H4 (cell line): Measurements from ENCODE around the gene LIX1L. TPM values are rescaled to one million over a fixed set of nuclear protein-coding genes. Genes with fewer than 3 reads are reported as not detected.

Experiments
- DNase-seq: peaks from one replicate; pipeline ENCODE4 v3.0.0-alpha.2; 2015; ENCODE audit warnings: low spot score
- total RNA-seq: library from RNA; depleted of rRNA; stranded (reverse); fragments of >200 nt; shearing (Covaris generic); gene quantifications from 2 replicates; pipeline ENCODE4 v1.2.3, GENCODE V29; 2014

The LIX1L gene
- total RNA-seq, 1 experiment from 2014 or later, result 18.7 TPM

DNA sequence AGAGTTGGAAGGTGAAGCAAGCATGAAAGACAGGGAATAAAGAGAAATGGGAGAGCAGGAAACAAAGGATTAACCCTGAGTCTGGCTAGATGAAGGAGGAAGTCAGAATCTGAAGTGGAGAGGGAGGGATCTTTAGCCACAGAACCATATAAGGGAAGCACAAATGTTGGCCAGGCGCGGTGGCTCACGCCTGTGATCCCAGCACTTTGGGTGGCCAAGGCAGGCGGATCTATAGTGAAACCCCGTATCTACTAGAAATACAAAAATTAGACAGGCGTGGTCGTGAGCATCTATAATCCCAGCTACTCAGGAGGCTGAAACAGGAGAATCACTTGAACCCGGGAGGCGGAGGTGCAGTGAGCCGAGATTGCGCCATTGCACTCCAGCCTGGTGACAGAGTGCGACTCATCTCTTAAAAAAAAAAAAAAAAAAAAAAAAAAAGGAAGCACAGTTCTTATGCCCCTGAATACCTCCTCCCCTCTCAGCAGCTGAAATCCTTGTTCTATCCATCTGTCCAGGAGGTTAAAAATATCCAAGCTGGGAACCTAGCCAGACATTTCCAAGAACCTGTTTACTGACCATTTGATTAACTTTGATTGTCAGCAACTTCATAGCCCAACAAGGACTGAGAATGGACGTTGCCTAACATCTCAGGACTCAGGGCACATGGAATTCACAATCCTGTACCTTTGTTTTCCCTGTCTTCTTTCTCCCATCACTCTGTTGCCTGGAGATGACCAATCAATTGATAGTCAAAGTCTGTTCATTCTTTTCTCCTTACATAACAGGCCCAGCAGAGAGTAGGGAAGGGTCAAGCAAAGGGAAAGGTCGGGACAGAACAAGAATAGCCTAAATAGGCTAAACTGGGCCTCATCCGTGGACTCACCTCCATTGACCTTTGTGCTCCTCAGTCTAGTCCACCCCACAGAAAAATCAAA is 28.0 kb upstream of the LIX1L start:
- peak; percentile 81 for DNase-seq

DNA sequence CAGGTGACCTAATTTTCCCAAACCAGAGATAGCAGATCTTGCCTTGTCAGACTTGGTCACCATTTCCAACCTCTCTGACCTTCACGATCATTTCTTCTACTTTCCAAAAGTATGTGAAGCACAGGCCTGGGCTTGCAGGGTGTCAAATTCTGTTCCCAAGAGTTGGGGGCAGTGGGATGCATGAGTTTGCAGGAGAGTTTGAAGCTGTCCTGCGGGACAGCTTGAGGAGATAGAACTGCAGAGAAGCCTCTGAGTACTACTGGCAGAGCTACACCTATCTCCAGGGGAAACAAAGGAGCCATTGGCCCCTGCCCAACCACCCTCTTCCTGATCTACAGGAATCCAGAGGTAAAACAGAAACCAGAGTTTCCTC is 27.3 kb upstream of the LIX1L start:
- DNase-seq, result no peak

DNA sequence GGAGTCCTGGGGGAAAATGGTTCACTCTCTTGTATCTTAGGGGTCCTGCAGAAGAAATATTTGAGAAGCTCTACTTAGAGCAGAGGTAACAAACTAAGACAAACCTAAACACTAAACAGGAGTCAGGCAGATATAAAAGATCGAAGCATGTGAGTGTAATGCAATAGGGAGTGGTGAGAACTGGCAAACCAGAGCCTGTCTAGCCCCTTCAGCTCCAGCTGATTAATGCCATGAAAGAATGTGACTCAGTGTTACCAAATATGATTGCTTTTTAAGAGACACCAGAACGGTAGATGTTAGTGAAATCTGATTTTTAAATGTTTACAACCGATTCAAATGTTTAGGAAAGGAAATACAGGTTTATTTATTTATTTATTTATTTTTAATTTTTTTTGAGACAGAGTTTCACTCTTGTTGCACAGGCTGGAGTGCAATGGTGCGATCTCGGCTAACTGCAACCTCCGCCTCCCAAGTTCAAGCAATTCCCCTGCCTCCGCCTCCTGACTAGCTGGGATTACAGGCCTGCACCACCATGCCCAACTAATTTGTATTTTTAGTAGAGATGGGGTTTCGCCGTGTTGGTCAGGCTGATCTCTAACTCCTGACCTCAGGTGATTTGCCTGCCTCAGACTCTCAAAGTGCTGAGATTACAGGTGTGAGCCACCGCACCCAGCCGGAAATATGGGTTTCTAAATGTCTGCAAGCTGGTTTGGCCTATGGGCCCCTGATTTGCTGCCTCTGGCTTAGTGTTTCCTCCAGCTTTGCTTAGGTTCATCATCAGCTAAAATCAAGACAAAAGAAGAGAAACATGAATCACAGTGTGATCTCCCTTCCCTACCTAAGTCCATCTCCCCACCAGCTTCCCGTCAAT is 26.4 kb upstream of the LIX1L start:
- DNase-seq, result no peak

DNA sequence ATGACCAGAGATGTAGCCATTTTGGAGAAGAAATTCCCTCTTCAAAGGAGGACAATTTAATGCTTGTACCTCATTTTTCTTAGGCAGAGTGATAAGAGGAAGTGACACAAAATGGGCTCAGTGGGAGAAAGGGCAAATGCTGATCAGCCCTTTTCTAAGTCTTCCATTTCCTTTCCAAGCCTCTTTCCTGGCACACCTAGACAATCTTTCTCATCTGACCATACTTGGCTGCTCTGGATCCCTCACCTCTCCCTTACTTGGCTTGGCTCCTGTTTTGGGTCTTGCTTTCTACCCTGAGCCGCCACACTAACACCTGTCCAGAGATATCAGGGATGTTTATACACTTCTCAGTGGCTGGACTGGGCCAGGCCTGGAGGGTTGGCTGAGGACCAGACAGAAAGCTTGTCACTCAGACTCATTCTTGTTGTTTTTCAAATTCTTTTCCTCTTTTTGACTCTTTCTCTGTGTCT is 25.4 kb upstream of the LIX1L start:
- no peak for DNase-seq

DNA sequence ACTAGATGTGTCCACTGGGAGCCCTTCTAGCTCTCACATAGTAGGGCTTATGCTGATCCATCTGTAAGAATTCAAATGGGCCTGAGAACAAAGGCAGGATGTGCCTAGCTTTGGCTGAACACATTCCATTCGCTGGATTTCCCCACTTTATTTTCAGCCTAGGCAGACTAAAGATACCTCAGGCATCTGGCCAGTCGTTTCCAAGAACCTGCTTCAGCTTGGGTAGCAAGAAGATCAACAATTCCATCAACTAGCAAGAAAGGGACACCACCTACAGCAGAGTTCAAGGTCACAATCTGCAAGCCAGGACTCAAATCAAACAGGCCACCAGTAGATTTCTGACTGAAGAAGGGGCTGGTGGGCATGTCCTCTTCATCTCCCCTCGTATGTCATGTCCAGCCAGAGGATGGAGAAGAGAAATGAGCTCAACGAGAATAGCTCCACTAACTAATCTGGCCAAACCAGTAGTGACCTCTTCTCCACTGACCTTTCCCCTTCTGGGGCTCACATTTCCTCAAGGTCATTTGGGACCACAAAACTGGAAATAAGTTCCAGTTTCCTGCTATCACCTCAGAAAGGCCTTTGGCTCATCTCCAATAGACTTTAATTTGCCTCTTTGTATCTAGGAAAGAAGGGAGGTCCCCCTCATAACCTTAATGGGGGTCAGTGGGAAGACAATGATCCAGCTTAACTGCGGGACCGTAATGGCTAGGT is 24.4 kb upstream of the LIX1L start:
- DNase-seq, result no peak

DNA sequence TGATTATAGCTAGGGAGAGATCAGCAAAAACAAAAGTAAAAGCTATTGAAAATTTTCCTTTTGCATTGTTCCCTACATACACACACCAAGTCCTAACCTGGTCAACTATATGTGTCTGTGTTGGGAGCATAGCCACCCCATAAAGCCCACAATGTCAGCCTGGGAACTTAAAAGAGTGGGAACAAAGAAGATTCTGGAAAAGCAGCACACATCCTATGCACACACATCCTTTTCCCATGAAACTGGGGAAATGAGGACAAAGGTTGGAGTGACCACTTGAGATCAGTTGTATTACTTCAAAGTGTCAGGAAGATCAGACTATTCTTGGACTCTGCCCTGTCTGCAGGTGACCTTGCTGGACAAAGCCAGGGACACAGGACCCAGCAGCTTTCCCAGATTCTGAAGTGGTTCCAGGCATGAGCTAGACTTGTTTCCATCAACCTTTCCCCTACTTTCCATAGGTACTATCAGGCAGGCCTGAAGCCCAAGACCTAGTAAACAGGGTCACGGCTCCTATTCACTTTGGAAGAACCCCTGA is 22.7 kb upstream of the LIX1L start:
- no peak for DNase-seq

DNA sequence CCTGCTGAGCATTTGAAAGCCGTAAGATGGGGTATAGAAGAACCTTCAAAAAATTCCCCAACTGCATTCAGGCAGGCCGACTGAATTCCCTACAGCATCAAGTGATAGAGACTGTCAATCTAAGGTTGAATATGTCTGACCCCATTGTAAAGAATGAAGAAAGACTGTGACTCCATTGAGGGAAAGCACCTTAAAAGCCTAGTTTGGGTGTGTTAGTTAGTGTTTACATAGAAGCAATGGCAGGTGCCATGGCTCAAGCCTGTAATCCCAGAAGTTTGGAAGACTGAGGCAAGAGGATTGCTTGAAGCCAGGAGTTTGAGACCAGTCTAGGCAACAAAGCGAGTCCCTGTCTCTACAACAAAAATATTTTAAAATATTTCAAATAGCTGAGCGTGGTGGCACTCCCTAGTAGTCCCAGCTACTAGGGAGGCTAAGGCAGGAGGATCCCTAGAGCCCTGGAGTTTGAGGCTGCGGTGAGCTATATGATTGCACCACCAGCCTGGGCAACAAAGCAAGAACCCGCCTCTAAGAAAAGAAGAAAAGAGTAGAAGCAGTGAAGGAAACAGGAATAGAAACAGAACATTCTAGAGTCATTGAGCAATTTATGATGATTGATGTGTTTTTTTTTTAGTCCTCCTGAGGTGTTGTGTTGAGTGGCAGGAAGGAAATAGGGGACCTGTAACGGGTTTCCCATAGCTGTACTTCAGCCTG is 22.1 kb upstream of the LIX1L start:
- no peak for DNase-seq

DNA sequence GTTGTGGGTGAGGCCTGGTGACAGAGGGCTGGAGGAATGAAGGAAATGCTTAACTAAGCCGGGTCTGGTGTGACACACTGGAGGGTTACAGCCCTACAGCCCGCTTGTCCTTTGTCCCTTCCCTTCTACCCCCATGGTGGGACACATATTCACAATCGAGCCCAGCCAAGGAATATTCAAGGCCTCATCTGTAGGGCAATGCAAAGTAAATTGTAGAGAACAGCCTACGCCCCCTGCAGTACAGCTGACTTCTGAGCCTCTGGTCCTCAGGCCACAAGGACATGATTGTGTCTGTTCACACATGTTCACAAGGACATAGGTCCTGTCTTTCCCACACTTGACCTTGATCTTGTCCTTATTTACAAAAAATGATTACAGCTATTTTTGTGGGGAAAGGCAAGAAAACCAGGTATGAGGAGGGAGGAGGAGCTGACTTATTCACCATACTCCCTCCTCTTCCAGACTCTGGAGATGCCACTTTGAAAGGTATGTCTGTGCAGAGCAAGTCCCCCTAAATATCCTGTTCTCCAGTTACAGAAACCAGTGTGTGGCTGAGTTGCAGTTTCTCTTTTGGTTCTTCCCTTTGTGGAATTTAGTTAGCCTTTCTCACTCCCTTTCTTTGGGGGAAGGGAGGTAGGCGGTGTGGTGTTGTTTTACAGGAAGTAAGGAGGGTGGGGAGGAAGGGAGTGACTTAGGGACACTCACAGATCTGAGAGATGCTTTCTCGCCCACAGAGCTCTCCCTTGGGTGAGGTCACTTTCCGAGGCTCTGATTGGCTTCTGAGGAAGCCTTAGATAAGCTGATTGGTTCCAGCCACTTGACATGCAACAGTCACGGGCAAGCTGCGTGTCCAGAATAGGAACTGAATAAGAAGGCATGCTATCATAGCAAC is 21.3 kb upstream of the LIX1L start:
- DNase-seq, result peak; percentile 100

DNA sequence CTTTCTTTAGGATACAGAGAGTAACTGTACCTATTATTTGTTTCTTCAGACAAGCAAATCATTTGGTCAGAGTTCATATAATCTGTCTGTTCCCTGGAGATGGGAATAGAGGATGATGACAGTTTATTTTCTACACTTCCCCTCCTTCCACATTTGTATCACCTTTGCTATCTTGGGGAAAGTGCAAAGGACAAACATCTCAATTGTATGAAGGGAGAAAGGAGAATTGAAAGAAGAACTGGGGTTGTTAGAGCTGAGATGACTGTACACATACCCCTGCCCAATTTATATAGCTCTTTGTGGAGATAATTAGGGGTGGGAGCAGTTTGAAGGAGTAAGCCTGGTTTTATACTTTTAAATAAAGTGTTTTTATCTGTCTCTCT is 20.6 kb upstream of the LIX1L start:
- no peak for DNase-seq

DNA sequence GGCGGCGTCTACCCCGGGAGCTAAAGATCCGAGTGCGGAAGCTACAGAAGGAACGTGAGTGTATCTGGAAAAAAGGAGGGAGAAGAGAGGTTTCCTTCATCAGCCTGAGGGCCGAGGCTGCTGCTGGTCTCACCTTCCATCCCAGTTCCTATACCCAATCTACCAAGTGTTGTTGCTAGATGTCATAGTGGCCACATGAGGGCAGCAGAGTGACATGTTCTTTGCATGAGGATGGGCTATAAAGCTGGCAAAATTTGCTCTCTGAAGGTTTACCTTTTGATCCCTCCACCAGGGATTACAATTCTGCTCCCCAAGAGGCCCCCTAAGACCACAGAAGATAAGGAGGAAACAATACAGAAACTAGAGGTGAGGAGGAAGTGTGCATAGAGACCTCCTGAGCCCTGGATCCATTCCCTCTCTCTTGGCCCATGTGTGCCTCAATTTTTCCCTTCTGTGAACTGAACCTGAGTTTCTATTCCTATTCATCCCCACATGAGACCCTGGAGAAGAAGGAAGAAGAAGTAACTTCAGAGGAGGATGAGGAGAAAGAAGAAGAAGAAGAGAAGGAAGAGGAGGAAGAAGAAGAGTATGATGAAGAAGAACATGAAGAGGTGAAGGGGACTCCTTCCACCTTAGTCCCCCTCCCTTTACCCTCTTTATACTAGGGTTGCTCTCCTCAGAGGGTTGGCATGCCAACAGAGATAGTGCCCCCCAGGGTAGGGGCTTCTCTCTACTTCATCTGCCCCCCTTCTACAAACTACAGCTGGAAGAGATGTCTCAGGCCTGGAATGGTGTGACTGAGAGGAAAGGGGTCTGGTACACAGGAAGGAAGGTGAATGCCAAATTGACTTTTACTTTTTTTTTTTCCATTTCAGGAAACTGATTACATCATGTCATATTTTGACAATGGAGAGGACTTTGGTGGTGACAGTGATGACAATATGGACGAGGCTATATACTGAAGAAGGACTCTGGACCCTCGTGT is 20.0 kb upstream of the LIX1L start:
- peak; percentile 87 for DNase-seq

DNA sequence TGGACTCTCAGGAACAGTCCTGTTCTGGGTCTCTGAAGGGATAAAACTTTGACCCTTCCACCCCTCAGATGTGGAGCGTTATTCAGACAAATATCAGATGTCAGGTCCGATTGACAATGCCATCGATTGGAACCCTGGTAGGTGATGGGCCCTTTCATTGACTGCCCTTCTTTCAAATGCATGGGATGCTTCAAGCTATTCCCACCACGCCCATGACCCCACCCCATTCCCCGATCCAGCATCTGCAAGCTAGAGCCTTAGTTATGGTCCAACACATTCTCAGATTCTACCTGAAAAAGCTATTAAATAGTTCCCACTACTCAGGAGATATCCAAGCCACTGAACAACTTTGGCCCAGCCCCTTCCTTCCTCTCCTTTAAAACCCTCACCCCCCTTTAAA is 19.2 kb upstream of the LIX1L start:
- no peak for DNase-seq

DNA sequence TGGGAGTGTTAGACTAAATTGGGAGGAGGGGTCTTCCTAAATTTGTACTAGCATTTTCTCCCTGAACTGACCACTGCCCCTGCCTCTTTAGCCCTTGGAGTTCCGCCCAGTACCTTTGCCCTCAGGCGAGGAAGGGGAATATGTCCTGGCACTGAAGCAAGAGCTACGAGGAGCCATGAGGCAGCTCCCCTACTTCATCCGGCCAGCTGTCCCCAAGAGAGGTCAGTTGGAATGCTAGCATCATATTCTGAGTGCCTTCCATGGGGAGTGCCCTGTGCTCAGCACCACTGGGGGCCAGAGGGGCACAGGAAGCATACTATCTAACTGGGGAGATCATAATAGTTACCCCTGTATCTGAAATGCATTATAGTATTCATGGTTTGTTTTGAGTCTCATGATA is 17.4 kb upstream of the LIX1L start:
- DNase-seq, result no peak

DNA sequence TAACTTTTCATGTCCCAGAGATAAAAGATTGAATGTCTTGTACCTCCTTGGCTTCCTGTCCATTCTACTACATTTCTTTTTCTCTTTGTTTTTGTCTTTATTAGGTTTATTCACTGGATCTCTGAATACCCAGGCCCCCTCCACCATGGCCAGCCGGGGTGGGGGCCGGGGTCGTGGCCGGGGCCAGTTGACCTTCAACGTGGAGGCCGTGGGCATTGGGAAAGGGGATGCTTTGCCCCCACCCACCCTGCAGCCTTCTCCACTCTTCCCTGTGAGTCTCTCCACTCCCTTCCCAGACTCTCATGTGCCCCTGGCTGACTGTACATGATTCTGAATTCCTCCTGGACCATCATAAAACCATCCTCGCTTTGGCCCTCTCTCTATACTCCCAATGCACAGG is 16.9 kb upstream of the LIX1L start:
- DNase-seq, result no peak

DNA sequence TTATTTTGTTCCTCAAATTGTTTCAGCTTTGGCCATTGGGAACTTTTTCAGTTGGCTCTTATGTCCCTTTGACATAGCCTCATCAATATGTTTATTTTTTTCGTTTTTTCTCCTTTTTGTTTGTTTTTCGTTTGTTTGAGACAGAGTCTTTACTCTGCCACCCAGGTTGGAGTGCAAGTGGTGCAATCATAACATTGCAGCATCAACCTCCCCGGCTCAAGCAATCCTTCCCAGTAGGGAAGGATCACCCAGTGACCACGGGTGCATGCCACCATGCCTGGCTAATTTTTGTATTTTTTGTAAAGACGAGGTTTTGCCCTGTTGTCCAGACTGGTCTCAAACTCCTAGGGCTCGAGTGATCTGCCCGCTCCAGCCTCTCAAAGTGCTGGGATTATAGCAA is 14.8 kb upstream of the LIX1L start:
- DNase-seq, result no peak

DNA sequence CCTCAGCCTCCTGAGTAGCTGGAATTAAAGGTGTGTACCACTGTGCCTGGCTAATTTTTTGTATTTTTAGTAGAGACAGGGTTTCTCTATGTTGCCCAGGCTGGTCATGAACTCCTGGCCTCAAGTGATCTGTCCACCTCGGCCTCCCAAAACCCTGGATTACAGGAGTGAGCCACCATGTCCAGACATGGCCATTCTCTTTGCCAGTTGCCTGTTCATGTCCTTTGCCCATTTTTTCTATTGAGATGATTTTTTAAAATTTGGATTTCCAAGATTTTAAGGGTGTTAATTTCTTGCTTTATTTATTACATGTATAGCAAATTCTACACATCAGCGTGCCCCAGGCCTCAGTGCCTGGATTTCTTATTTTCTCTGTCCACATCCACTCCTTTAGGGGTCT is 9.5 kb upstream of the LIX1L start:
- DNase-seq, result no peak

DNA sequence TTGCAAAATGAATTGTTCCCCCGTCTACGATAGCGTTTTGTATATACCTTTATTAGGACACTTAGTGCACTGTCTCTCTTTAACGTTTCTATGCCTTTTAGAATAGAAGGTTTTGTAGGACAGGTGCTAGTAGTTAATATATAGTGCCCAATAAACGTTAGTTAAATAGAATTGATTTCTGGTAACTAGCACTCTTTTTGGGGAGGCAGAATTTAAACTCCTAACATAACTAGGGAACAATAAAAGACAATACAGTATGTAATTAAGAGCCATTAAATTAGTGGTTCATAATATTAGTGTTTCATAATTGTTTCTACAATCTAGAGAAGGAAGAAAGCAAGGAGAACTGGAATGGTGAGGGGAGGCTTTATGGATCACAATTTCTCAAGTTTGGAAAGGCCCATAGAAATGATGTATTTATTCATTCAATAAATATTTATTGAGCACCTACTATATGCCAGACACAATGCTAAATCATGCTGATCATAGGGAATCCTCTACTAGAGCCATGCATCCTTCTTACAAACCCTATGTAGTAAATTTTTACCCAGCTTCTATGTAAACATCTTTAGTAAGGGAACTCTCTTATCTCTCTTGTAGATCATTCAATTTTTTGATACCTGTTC is 7.4 kb upstream of the LIX1L start:
- no peak for DNase-seq

DNA sequence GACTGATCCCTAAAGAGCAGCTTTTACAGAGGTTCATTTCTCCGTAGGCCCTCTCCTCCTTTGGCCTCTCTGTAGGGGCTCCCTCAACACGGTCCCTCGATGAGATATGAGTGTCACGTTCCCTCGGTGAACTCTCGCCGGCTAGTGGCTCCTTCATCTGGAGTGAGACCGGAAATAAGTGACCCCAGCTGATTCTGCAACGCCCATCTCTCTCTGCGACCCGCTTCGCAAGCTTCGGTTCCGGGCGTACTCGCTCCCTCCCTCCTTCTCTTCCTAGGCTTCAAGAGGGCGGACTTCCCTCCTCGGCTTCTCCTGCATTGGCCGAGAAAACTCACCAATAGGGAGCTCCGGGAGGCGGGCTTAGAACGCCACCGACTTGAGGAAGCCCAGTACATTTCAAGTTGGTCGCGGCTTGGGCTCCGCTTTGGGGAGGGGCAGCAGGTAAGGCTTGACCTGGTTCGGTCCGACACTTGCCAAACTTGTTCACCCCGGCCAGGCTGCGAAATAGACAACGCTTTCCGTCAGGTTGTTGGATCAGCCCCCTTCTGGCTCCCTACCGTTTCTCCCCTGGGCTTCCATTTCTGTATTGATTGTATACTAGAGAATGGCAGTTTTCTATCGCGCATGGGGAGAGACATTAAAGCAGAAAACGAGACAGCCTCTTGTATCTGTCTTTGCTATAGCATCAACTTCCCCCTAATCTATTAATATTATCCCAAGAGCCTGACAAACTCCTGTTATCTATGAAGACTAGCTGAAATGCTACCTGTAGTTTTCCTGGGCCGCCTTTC is 6.7 kb upstream of the LIX1L start, which contains the start of the genes ANKRD34A and POLR3GL:
ANKRD34A (minus strand) TSS at position 248 of the 791 bp plus-strand sequence. CDS start 2,816 bp downstream, outside the sequence.
POLR3GL (plus strand) TSS at position 363 of the 791 bp plus-strand sequence. CDS start 10,176 bp downstream, outside the sequence.
- peak; percentile 90 for DNase-seq
